Nephron progenitor cell (in vitro differentiated cells): Measurements from ENCODE around the gene STIM1.
"Not testable (repeated sequence)": the region's sequence is repeated elsewhere in the genome, so short reads cannot be mapped to it uniquely, and the experiment has no call there.

Experiments used
- DNase-seq: peaks from one replicate; pipeline ENCODE4 v3.0.0; 2021
- H3K27ac Mint-ChIP-seq: 2 replicates; pipeline ENCODE4 v1.8.0; 2021; ENCODE audit warnings: mild to moderate bottlenecking, moderate library complexity, mixed read lengths
- H3K27me3 Mint-ChIP-seq: 2 replicates; pipeline ENCODE4 v1.8.0; 2021; ENCODE audit warnings: mild to moderate bottlenecking, low read depth, mixed read lengths; ENCODE audit not compliant: poor library complexity
- H3K36me3 Mint-ChIP-seq: 2 replicates; pipeline ENCODE4 v1.8.0; 2021; ENCODE audit warnings: low read depth, mixed read lengths
- H3K4me1 Mint-ChIP-seq: 2 replicates; pipeline ENCODE4 v1.8.0; 2021; ENCODE audit warnings: mixed read lengths
- H3K4me3 Mint-ChIP-seq: 2 replicates; pipeline ENCODE4 v1.8.0; 2021; ENCODE audit warnings: mild to moderate bottlenecking, moderate library complexity, mixed read lengths
- H3K9me3 Mint-ChIP-seq: 2 replicates; pipeline ENCODE4 v1.8.0; 2021; ENCODE audit warnings: mild to moderate bottlenecking, moderate library complexity, mixed read lengths
- TF ChIP-seq, protein P1 (sequence below): fragments of 200-600 bp; sonication (generic); IDR thresholded peaks from 2 replicates; pipeline ENCODE4 v1.5.0; 2021; ENCODE audit warnings: antibody characterized with exemption

STIM1 gene

DNA sequence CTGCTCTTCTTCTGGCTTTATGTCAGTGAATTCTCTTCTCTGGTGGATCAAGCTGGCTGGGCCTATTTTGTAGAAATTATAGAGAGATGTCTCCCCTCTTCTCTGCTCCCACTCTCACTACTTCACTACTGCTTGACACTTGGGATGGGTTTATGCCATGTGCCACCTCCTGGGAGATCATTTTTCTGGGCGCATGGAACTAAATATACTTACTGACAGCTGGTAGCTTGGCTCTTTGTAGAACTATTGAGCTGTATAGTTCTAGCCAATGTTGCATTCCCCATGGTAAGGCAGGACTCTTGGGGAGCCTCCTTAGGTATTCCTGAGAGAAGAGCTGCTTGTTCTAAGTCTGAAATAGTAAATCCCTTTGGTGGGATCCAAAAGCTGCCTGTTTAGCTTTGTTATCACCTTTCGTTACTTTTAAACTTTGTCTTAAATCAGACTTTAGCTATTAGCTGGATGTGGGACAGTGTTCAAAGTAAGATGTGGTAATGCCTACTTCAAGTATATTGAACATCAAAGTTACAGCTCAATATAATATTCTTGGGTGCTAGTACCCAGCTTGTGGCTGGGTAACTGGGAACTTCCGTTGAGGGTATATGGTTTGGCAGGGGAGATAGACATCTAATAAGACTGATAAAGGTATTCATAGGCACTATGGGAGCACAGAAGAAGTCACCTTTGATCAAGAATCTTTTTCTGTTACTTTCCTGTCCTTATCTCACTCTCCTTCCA is 151.6 kb downstream of the STIM1 start:
- peaks cover 20% of the 10 kb centered on the region for H3K9me3 Mint-ChIP-seq
- peak overlapping the region; percentile 42 for H3K27ac Mint-ChIP-seq
- H3K36me3 Mint-ChIP-seq: peaks cover 5% of the 10 kb centered on the region
- no peak overlapping the region for H3K4me3 Mint-ChIP-seq
- H3K27me3 Mint-ChIP-seq: no peaks in the 10 kb centered on the region
- DNase-seq: no peak
- H3K4me1 Mint-ChIP-seq: no peaks in the 10 kb centered on the region
- TF ChIP-seq, protein P1, sequence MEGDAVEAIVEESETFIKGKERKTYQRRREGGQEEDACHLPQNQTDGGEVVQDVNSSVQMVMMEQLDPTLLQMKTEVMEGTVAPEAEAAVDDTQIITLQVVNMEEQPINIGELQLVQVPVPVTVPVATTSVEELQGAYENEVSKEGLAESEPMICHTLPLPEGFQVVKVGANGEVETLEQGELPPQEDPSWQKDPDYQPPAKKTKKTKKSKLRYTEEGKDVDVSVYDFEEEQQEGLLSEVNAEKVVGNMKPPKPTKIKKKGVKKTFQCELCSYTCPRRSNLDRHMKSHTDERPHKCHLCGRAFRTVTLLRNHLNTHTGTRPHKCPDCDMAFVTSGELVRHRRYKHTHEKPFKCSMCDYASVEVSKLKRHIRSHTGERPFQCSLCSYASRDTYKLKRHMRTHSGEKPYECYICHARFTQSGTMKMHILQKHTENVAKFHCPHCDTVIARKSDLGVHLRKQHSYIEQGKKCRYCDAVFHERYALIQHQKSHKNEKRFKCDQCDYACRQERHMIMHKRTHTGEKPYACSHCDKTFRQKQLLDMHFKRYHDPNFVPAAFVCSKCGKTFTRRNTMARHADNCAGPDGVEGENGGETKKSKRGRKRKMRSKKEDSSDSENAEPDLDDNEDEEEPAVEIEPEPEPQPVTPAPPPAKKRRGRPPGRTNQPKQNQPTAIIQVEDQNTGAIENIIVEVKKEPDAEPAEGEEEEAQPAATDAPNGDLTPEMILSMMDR: no peak

DNA sequence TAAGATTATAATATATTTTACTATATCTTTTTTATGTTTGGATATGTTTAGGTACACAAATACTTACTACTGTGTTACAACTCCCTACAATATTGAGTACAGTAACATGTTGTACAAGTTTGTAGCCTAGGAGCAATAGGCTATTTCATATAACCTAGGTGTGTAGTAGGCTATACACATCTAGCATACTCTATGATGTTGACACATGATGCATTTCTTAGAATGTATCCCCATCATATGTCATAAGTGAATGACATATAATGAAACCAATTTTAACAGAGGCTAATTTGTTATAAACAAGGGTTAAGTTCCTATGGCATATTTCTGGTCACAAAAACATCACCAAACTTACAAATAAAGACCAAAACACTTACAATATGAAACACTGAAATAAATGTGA is 152.7 kb downstream of the STIM1 start:
- Mint-ChIP-seq H3K4me3 (no peak overlapping the region), H3K27ac (no peak overlapping the region), H3K36me3 (peaks cover 5% of the 10 kb centered on the region), H3K27me3 (no peaks in the 10 kb centered on the region), H3K4me1 (no peaks in the 10 kb centered on the region), H3K9me3 (peaks cover 30% of the 10 kb centered on the region)
- TF ChIP-seq, protein P1: no peak
- DNase-seq: no peak

DNA sequence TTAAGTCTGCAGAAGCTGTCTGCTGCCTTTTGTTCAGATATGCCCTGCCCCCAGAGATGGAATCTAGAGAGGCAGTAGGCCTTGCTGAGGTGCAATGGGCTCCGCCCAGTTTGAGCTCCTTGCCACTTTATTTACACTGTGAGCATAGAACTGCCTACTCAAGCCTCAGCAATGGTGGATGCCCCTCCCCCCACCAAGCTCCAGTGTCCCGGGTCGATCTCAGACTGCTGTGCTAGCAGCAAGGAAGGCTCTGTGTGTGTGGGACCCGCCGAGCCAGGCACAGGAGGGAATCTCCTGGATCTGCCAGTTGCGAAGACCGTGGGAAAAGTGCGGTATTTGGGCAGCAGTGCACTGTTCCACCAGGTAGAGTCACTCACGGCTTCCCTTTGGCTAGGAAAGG is 161.1 kb downstream of the STIM1 start:
- H3K4me1 Mint-ChIP-seq, H3K36me3 Mint-ChIP-seq, H3K27me3 Mint-ChIP-seq, DNase-seq, H3K4me3 Mint-ChIP-seq, H3K27ac Mint-ChIP-seq: not testable (repeated sequence)
- peaks cover 49% of the 10 kb centered on the region for H3K9me3 Mint-ChIP-seq

DNA sequence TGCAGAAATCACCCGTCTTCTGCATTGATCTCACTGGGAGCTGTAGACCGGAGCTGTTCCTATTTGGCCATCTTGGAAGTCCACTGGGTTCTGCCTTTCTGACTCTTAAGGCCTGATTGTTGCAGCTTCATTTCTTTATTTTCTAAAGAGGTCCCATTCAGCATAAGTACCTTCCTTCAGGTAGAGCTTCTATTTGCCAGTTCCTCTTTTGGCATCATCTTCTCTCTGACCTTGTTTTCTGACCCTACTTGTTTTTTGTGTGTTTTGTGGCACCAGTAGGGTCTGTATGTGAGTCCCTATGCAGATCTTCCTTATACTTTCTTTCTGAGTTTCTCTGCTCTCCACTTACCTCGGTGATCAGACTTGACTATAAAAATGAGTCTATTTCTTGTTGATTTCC is 161.7 kb downstream of the STIM1 start:
- H3K4me3 Mint-ChIP-seq: no peak overlapping the region
- no peak for DNase-seq
- no peak overlapping the region for H3K27ac Mint-ChIP-seq
- H3K27me3 Mint-ChIP-seq: peaks cover 6% of the 10 kb centered on the region
- peaks cover 44% of the 10 kb centered on the region for H3K9me3 Mint-ChIP-seq
- TF ChIP-seq, protein P1: no peak
- peaks cover 5% of the 10 kb centered on the region for H3K36me3 Mint-ChIP-seq
- no peaks in the 10 kb centered on the region for H3K4me1 Mint-ChIP-seq

DNA sequence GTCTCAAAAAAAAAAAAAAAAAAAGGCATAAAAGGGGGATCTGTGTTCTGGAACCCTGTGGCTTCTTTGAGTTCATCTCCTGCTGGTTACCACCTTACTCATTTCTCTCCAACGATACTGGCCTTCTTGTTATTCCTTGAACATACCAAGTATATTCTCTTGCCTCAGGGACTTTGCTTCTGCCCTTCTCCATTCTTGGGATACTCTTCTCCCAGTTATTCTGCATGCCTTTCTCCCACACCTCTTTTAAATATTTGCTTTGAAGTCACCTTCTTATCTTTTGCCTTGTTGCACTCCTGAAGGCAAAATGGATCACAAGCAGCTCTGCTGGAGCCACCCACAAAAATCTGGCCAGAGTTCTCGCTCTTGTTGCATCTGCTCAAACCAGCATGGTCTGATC is 163.2 kb downstream of the STIM1 start:
- no peak overlapping the region for H3K4me3 Mint-ChIP-seq
- no peak for DNase-seq
- H3K4me1 Mint-ChIP-seq: no peaks in the 10 kb centered on the region
- TF ChIP-seq, protein P1: no peak
- no peak overlapping the region for H3K27ac Mint-ChIP-seq
- peaks cover 6% of the 10 kb centered on the region for H3K27me3 Mint-ChIP-seq
- peaks cover 9% of the 10 kb centered on the region for H3K36me3 Mint-ChIP-seq
- peaks cover 37% of the 10 kb centered on the region for H3K9me3 Mint-ChIP-seq

DNA sequence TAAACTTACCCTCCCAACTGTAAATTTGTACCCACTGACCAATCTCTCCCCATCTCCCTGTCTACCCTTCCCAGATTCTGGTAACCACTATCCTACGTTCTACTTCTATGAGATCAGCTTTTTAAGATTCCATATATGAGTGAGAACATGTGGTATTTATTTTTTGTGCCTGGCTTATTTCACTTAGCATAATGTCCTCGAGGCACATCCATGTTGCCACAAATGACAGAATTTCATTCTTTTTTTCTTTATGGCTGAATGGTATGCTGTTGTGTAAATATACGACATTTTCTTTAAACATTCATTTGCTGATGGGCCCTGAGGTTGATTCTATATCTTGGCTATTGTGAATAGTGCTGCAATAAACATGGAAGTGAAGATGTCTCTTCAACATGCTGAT is 164.4 kb downstream of the STIM1 start:
- peaks cover 26% of the 10 kb centered on the region for H3K9me3 Mint-ChIP-seq

More for the DNA sequence above, 164.4 kb downstream of the STIM1 start:
- H3K36me3 Mint-ChIP-seq: peaks cover 11% of the 10 kb centered on the region
- peaks cover 3% of the 10 kb centered on the region for H3K27me3 Mint-ChIP-seq
- TF ChIP-seq, protein P1: no peak
- DNase-seq: no peak
- H3K4me3 Mint-ChIP-seq: no peak overlapping the region
- H3K4me1 Mint-ChIP-seq: no peaks in the 10 kb centered on the region
- H3K27ac Mint-ChIP-seq: no peak overlapping the region
